Hematopoietic multipotent progenitor cell treated with erythropoietin and hydrocortisone succinate and interleukin-3 and kit ligand, for 17 days (in vitro differentiated cells): ENCODE measurements around the gene PCDHGB6.
"Not testable (repeated sequence)": the region's sequence is repeated elsewhere in the genome, so short reads cannot be mapped to it uniquely, and the experiment has no call there.

ENCODE experiments used
- DNase-seq: peaks from one replicate; pipeline ENCODE4 v3.0.0-alpha.2; 2015; ENCODE audit warnings: low spot score

Gene PCDHGB6

GRCh38 chr5:141388661-141389060 lies 19.2 kb upstream of the PCDHGB6 start:
- no peak for DNase-seq

- DNase-seq, result no peak
These were observed 18.4 kb upstream of the PCDHGB6 start for GRCh38 chr5:141389153-141390042.

- no peak for DNase-seq
These were observed 15.2 kb upstream of the PCDHGB6 start, which contains the start of gene PCDHGA8 for GRCh38 chr5:141392429-141393198. TSS of gene PCDHGA8 (plus strand) at chr5:141392633. CDS start at chr5:141392814, 181 bp downstream.

- no peak for DNase-seq
These were observed 14.6 kb upstream of the PCDHGB6 start for GRCh38 chr5:141393267-141393666.

- DNase-seq, result not testable (repeated sequence)
These were observed 13.2 kb upstream of the PCDHGB6 start for GRCh38 chr5:141394401-141395187.

- not testable (repeated sequence) for DNase-seq
These were observed 9.9 kb upstream of the PCDHGB6 start, which contains the start of gene PCDHGB5 for GRCh38 chr5:141397756-141398551. TSS of gene PCDHGB5 (plus strand) at chr5:141397947. CDS start at chr5:141398128, 181 bp downstream.

GRCh38 chr5:141398608-141399007 lies 9.2 kb upstream of the PCDHGB6 start:
- no peak for DNase-seq

GRCh38 chr5:141399555-141400258 lies 8.1 kb upstream of the PCDHGB6 start:
- DNase-seq, result no peak

GRCh38 chr5:141402553-141403243 lies 5.1 kb upstream of the PCDHGB6 start, which contains the start of gene PCDHGA9:
TSS of gene PCDHGA9 (plus strand) at chr5:141402778. CDS start at chr5:141402953, 175 bp downstream.
- DNase-seq, result no peak

- no peak for DNase-seq
These were observed 4.4 kb upstream of the PCDHGB6 start for GRCh38 chr5:141403387-141403786.

GRCh38 chr5:141409598-141410306 lies 1.9 kb downstream of the PCDHGB6 start:
- DNase-seq, result no peak

- no peak for DNase-seq
These were observed 3.8 kb downstream of the PCDHGB6 start for GRCh38 chr5:141411575-141411974.

GRCh38 chr5:141412854-141413539 lies 5.2 kb downstream of the PCDHGB6 start, which contains the start of gene PCDHGA10:
TSS of gene PCDHGA10 (plus strand) at chr5:141412987. CDS start at chr5:141413176, 189 bp downstream.
- DNase-seq, result peak; percentile 20

GRCh38 chr5:141413540-141414069 lies 5.8 kb downstream of the PCDHGB6 start:
- no peak for DNase-seq

- not testable (repeated sequence) for DNase-seq
These were observed 6.9 kb downstream of the PCDHGB6 start for GRCh38 chr5:141414548-141415274.

- DNase-seq, result not testable (repeated sequence)
These were observed 7.4 kb downstream of the PCDHGB6 start for GRCh38 chr5:141415275-141415618.

GRCh38 chr5:141417494-141418172 lies 9.8 kb downstream of the PCDHGB6 start, which contains the start of gene PCDHGB7:
TSS of gene PCDHGB7 (plus strand) at chr5:141417677. CDS start at chr5:141417860, 183 bp downstream.
- DNase-seq, result peak; percentile 22
